ENCODE measurements around the gene NLGN1.

NLGN1 gene

DNA sequence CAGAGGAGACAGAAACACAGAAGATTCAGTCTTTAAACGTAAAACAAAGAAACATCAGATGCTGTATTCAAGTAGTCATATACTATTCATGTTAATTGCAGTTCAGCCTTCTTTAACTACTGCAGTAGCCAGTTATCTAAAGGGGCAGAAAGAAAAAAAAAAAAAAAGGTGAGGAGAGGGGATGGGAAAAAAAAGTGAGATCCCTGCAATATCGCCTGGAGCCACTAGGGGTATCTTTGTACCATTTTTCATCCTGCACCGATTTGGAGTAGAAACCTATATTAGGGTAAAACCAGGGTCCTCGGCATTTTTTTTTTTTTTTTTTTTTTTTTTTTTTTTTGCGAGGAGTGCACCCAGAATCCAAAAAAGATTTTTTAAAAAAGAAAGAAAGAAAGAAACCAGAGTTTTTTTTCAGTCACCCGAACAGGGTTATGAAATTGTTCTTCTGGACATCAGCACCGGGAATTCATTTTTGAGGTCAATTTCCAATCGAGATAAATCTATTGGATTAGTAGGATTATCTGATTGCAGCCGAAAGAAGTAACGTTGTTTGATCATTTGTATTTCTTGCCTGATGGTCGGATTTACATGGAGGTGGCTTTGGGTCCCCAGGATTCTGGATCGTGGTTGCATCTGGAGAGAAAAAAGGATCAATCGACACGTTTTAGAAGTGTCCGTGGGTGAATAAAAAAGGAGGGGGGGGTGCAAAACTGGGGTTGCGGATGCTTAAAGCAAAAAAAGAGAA is 186.7 kb downstream of the NLGN1 start:
- DNase-seq (ENCODE audit: extremely low read depth, insufficient read length) = no peak
- H3K27me3 ChIP-seq (replicated peaks; ENCODE audit: control insufficient read depth, insufficient read depth, low read length) = no peaks in the 10 kb centered on the region
- no peak overlapping the region for H3K4me3 ChIP-seq (replicated peaks; ENCODE audit: low read depth, low read length)
- TF ChIP-seq, protein P1, sequence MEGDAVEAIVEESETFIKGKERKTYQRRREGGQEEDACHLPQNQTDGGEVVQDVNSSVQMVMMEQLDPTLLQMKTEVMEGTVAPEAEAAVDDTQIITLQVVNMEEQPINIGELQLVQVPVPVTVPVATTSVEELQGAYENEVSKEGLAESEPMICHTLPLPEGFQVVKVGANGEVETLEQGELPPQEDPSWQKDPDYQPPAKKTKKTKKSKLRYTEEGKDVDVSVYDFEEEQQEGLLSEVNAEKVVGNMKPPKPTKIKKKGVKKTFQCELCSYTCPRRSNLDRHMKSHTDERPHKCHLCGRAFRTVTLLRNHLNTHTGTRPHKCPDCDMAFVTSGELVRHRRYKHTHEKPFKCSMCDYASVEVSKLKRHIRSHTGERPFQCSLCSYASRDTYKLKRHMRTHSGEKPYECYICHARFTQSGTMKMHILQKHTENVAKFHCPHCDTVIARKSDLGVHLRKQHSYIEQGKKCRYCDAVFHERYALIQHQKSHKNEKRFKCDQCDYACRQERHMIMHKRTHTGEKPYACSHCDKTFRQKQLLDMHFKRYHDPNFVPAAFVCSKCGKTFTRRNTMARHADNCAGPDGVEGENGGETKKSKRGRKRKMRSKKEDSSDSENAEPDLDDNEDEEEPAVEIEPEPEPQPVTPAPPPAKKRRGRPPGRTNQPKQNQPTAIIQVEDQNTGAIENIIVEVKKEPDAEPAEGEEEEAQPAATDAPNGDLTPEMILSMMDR (IDR thresholded peaks at IDR 0.05; ENCODE audit: insufficient read depth, low read length, poor library complexity, severe bottlenecking) = peak; percentile 61
- no peaks in the 10 kb centered on the region for H3K36me3 ChIP-seq (ENCODE audit: control insufficient read depth, insufficient read depth, low read length)

DNA sequence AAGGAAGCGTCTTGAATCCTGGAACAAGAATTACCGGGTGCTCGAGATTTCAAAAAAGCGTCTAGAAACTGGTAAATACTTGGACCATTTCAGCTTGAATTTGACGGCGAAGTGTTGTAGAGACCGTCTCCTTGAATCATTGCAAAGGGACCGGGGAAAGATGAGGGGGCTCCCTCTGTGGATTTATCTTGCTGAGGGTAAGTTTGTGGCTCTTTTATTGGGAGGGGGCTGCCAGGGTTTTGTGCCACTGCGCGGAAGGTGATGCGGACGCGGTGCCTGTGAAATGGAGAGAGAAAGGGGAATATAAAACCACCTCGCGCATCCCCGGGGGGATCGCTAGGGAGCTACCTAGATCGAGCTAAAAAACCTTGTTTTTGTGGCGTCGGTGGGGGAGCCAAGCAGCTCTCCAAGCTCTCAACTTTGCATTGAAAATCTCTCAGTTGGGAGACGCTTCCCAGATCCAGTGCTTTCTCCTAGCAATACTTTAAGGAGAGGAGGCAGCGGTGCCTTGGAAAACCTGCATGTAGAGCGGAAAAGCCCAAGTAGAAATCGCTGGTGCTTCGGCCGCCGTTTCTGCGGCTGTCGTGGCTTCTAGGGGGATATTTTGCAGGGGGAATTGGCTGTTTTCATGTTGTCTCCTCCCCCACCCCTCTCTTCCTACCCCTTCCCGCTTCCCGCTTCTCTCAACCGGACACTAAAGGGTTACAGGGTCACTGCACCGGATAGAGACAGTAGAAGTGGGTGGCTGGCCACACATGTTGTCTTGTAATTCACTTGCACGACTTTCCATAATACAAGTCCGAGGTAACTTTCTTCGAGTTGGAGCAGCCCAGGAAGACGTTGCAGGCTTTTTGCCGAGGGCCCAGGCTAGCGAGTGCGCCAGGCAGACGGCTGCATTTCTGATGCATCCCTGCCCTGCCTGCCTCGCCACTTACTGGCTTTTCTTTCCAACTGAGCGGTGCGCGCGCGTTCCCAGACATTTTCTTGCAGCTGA is 187.6 kb downstream of the NLGN1 start:
- TF ChIP-seq, protein P1 (IDR thresholded peaks at IDR 0.05; ENCODE audit: insufficient read depth, low read length, poor library complexity, severe bottlenecking) = no peak
- Histone ChIP-seq H3K36me3 (ENCODE audit: control insufficient read depth, insufficient read depth, low read length) (no peaks in the 10 kb centered on the region), H3K27me3 (replicated peaks; ENCODE audit: control insufficient read depth, insufficient read depth, low read length) (no peaks in the 10 kb centered on the region), H3K4me3 (replicated peaks; ENCODE audit: low read depth, low read length) (no peak overlapping the region)
- DNase-seq (ENCODE audit: extremely low read depth, insufficient read length) = no peak

DNA sequence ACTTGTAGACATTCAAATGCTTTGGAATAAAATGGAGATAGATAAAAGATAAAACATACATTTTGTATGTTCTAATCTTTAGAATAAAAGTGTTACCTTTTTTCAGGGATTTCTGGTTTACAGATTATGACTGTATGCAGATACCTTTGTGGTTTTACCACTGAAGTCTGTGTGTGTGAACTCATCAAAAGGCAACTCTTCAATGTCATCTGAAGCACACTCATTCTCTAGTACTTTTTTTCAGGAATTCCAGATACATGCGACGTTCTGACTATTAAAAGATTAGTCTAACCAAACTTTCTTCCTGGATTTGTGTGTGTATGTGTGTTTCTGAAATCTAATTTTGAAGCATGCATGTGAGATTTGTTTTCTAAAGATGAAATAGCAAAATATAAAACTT is 188.6 kb downstream of the NLGN1 start:
- TF ChIP-seq, protein P1 (IDR thresholded peaks at IDR 0.05; ENCODE audit: insufficient read depth, low read length, poor library complexity, severe bottlenecking) = no peak
- DNase-seq (ENCODE audit: extremely low read depth, insufficient read length) = no peak
- H3K36me3 ChIP-seq (ENCODE audit: control insufficient read depth, insufficient read depth, low read length) = no peaks in the 10 kb centered on the region
- no peaks in the 10 kb centered on the region for H3K27me3 ChIP-seq (replicated peaks; ENCODE audit: control insufficient read depth, insufficient read depth, low read length)
- no peak overlapping the region for H3K4me3 ChIP-seq (replicated peaks; ENCODE audit: low read depth, low read length)

DNA sequence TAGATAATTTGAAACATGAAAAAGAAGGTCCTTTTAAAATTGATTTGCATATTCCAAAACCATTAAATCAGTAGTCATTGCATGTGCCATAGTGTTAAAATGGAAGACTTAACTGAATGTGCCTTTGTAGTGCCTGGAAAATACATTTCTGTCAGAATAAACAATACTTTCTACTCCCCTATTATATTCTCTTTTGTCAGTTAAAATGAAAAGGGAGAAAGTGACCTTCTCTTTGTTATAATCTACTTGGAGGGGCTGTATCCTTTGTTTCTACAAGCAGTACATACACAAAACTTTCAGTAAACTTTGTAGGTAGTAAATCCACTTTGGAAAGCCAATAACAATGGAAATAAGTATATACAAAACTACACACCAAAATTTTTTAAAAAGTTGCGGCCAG is 189.5 kb downstream of the NLGN1 start:
- no peak overlapping the region for H3K4me3 ChIP-seq (replicated peaks; ENCODE audit: low read depth, low read length)
- TF ChIP-seq, protein P1 (IDR thresholded peaks at IDR 0.05; ENCODE audit: insufficient read depth, low read length, poor library complexity, severe bottlenecking) = no peak

DNA sequence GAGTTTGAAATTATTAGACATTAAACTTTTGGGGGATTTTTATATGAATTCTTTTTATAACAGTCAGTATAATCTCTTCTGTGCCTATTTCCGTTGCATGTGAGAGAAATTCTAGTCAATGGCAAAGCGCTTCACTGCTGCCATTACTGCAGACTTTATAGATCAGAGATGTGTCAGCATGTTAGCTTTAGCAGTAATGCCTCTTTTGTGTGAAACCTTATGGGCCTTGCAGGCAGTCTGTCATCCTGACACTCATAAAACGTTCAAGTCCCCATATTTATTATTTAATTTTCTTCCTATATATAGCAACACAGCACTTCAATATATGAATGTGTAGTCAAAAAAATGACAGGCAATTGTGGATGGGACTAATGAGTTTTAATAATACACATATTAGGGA is 191.0 kb downstream of the NLGN1 start:
- no peak overlapping the region for H3K4me3 ChIP-seq (replicated peaks; ENCODE audit: low read depth, low read length)
- DNase-seq (ENCODE audit: extremely low read depth, insufficient read length) = no peak
- H3K36me3 ChIP-seq (ENCODE audit: control insufficient read depth, insufficient read depth, low read length) = no peaks in the 10 kb centered on the region
- no peaks in the 10 kb centered on the region for H3K27me3 ChIP-seq (replicated peaks; ENCODE audit: control insufficient read depth, insufficient read depth, low read length)
- TF ChIP-seq, protein P1 (IDR thresholded peaks at IDR 0.05; ENCODE audit: insufficient read depth, low read length, poor library complexity, severe bottlenecking) = no peak

More for the DNA sequence above, 189.5 kb downstream of the NLGN1 start:
- H3K36me3 ChIP-seq (ENCODE audit: control insufficient read depth, insufficient read depth, low read length) = no peaks in the 10 kb centered on the region
- no peak for DNase-seq (ENCODE audit: extremely low read depth, insufficient read length)
- H3K27me3 ChIP-seq (replicated peaks; ENCODE audit: control insufficient read depth, insufficient read depth, low read length) = no peaks in the 10 kb centered on the region

All from GM06990 (cell line).